ENCODE results near the gene METTL25B. TPM values are rescaled to one million over a fixed set of nuclear protein-coding genes. Genes with fewer than 3 reads are reported as not detected.

METTL25B gene
- total and polyA plus RNA-seq, 4 donors, result 24.4 to 42.6 (median 31.6) TPM

- no peak overlapping the region for H3K4me3 ChIP-seq
- ATAC-seq (ENCODE audit: insufficient read depth, low FRiP score), result no peak
- H3K27me3 ChIP-seq (ENCODE audit: control insufficient read depth in 3 of 3, insufficient read depth in 3 of 3, low read length in 2 of 3), result no peaks in the 10 kb centered on the region
- peaks cover 3 to 33% (median 11%) of the 10 kb centered on the region in 4 donors for H3K36me3 ChIP-seq (ENCODE audit: control insufficient read depth in 4 of 4, insufficient read depth in 4 of 4, low read length in 4 of 4)
- H3K9ac ChIP-seq (ENCODE audit: insufficient read depth in 1 of 2, low read length in 2 of 2), result no peak overlapping the region
- TF ChIP-seq, protein P1, sequence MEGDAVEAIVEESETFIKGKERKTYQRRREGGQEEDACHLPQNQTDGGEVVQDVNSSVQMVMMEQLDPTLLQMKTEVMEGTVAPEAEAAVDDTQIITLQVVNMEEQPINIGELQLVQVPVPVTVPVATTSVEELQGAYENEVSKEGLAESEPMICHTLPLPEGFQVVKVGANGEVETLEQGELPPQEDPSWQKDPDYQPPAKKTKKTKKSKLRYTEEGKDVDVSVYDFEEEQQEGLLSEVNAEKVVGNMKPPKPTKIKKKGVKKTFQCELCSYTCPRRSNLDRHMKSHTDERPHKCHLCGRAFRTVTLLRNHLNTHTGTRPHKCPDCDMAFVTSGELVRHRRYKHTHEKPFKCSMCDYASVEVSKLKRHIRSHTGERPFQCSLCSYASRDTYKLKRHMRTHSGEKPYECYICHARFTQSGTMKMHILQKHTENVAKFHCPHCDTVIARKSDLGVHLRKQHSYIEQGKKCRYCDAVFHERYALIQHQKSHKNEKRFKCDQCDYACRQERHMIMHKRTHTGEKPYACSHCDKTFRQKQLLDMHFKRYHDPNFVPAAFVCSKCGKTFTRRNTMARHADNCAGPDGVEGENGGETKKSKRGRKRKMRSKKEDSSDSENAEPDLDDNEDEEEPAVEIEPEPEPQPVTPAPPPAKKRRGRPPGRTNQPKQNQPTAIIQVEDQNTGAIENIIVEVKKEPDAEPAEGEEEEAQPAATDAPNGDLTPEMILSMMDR (IDR thresholded peaks at IDR 0.05; ENCODE audit: control extremely low read depth, extremely low read depth), result no peak
- H3K27ac ChIP-seq (ENCODE audit: low read depth in 1 of 2, low read length in 1 of 2), result no peak overlapping the region
- WGBS, 2 donors, result 86 to 94% methylated on average over 2 of the region's 2 CpGs
- H3K4me1 ChIP-seq (ENCODE audit: control insufficient read depth in 5 of 5, insufficient read depth in 5 of 5, low read length in 5 of 5), result peaks cover 0 to 15% (median 0%) of the 10 kb centered on the region in 5 donors
- DNase-seq, result no peak
- no peaks in the 10 kb centered on the region for H3K9me3 ChIP-seq (ENCODE audit: control insufficient read depth in 4 of 4, insufficient read depth in 3 of 4, low read length in 3 of 4)
Observed at GRCh38 chr1:156738916-156739315, 10.6 kb downstream of the METTL25B start.

DNA sequence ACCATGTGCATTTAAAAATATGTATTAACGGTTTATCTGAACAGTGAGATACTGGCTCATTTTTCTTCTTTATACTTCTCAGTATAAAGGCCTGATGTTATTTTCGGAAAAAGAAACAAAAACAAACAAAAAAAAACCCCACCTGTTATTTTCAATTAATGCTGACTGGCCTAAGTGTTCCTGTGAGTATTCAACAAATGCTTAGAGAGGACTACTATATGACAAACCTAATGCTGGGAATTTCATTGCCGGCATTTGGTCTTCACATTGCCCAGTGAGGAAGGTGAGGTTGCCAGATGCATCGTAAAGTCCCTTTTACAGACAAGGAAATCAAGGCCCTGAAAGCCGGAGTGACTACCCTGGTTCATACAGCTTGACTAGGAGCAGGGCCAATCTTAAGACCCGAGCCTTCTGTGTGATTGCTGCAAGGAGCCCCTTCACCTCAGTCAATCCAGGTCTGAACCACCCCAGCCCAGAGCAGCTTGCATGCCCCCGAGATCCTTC lies 12.0 kb downstream of the METTL25B start:
- Histone ChIP-seq H3K4me3 (peak overlapping the region; percentile 61), H3K27me3 (ENCODE audit: control insufficient read depth in 3 of 3, insufficient read depth in 3 of 3, low read length in 2 of 3) (no peaks in the 10 kb centered on the region), H3K36me3 (ENCODE audit: control insufficient read depth in 4 of 4, insufficient read depth in 4 of 4, low read length in 4 of 4) (peaks cover 4 to 38% (median 15%) of the 10 kb centered on the region in 4 donors), H3K4me1 (ENCODE audit: control insufficient read depth in 5 of 5, insufficient read depth in 5 of 5, low read length in 5 of 5) (peaks cover 0 to 15% (median 0%) of the 10 kb centered on the region in 5 donors), H3K27ac (ENCODE audit: low read depth in 1 of 2, low read length in 1 of 2) (peak overlapping the region; percentile 22 to 40), H3K9ac (ENCODE audit: insufficient read depth in 1 of 2, low read length in 2 of 2) (peak overlapping the region in 1 of 2 donors; percentile 36), H3K9me3 (ENCODE audit: control insufficient read depth in 4 of 4, insufficient read depth in 3 of 4, low read length in 3 of 4) (no peaks in the 10 kb centered on the region)
- WGBS, 2 donors, result 22 to 23% methylated on average over 7 of the region's 7 CpGs
- DNase-seq, result peak in 1 of 3 donors; percentile 24
- TF ChIP-seq, protein P1 (IDR thresholded peaks at IDR 0.05; ENCODE audit: control extremely low read depth, extremely low read depth), result no peak
- ATAC-seq (ENCODE audit: insufficient read depth, low FRiP score), result peak; percentile 0

- 1% methylated on average over 38 of the region's 38 CpGs for WGBS, 2 donors
Observed at GRCh38 chr1:156740741-156741480, 12.6 kb downstream of the METTL25B start, which contains the start of gene MRPL24. Gene MRPL24, minus strand, starts transcription at chr1:156741088. Its CDS starts 2,384 bp downstream, at chr1:156738704.

More at GRCh38 chr1:156740741-156741480, 12.6 kb downstream of the METTL25B start, which contains the start of gene MRPL24:
- Histone ChIP-seq H3K9me3 (ENCODE audit: control insufficient read depth in 4 of 4, insufficient read depth in 3 of 4, low read length in 3 of 4) (no peaks in the 10 kb centered on the region), H3K4me1 (ENCODE audit: control insufficient read depth in 5 of 5, insufficient read depth in 5 of 5, low read length in 5 of 5) (peaks cover 0 to 15% (median 0%) of the 10 kb centered on the region in 5 donors), H3K27me3 (ENCODE audit: control insufficient read depth in 3 of 3, insufficient read depth in 3 of 3, low read length in 2 of 3) (no peaks in the 10 kb centered on the region), H3K36me3 (ENCODE audit: control insufficient read depth in 4 of 4, insufficient read depth in 4 of 4, low read length in 4 of 4) (peaks cover 4 to 37% (median 18%) of the 10 kb centered on the region in 4 donors), H3K9ac (ENCODE audit: insufficient read depth in 1 of 2, low read length in 2 of 2) (peak within 1 kb of the TSS in 1 of 2 donors; percentile 36), H3K4me3 (peak within 1 kb of the TSS; percentile 61), H3K27ac (ENCODE audit: low read depth in 1 of 2, low read length in 1 of 2) (peak within 1 kb of the TSS; percentile 71 to 89)
- DNase-seq, result peak; percentile 99 to 100 (median 100)
- TF ChIP-seq, protein P1 (IDR thresholded peaks at IDR 0.05; ENCODE audit: control extremely low read depth, extremely low read depth), result no peak
- ATAC-seq (ENCODE audit: insufficient read depth, low FRiP score), result peak; percentile 93

All from lung (tissue), 12 donors.